22Rv1 (cell line): ENCODE measurements around the gene ACKR3.

Experiments used
- CTCF ChIP-seq: fragments of 450-650 bp; IDR thresholded peaks from 2 replicates; pipeline ENCODE4 v1.5.1; 2017; ENCODE audit warnings: mild to moderate bottlenecking
- ZFX ChIP-seq: fragments of 450-650 bp; IDR thresholded peaks from 2 replicates; pipeline ENCODE4 v1.6.1; 2017; ENCODE audit warnings: antibody characterized with exemption, borderline replicate concordance

- TF ChIP-seq CTCF (no peak), ZFX (no peak)
These were observed 46.4 kb upstream of the ACKR3 start for GRCh38 chr2:236523249-236523648.
